Measurements from ENCODE around the gene SHOC2.

Gene SHOC2

DNA sequence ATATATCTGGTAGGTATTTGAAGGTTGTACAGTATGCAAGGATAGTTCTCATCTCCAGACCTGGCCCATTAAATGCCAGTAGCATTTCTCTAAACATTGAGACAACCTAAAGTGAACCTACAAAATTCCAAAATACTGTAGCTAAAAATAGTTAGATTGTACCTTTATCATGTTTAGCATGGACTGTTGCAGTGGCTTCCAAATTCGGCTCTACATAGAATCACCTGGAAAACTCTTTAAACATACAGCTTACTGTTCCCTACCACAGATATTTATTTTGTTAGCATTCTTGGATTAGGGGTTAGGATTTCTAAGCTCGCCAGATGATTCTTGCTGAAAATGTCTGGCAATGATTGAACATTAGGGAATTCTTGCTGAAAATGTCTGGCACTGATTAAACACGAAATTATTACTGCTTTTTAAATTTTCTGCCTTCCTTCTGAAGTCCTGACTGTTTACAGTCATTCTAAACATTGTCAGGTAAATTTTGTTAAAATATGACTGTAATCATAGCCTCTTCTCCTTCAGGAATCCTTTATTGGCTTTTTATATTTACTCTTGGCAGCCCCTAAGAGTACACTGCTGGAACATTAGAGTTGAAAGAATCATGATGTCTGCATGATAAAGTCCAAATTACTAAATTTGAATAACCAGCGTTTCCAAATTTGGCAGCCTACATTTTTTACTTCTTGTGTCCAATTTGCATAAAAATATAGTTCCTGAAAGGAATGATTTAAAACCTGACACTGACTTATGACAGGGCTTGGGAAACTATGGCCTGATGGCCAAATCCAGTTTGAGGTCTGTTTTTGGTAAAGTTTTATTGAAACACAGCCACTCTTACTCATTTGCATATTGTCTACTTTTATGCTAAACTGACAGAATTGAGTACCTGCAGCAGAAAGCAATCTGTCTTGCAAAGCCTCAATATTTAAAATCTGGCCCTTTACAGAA, 40.3 kb downstream of the SHOC2 start:
- no peak for DNase-seq (ENCODE audit: low spot score)
- TF ChIP-seq, protein P1, sequence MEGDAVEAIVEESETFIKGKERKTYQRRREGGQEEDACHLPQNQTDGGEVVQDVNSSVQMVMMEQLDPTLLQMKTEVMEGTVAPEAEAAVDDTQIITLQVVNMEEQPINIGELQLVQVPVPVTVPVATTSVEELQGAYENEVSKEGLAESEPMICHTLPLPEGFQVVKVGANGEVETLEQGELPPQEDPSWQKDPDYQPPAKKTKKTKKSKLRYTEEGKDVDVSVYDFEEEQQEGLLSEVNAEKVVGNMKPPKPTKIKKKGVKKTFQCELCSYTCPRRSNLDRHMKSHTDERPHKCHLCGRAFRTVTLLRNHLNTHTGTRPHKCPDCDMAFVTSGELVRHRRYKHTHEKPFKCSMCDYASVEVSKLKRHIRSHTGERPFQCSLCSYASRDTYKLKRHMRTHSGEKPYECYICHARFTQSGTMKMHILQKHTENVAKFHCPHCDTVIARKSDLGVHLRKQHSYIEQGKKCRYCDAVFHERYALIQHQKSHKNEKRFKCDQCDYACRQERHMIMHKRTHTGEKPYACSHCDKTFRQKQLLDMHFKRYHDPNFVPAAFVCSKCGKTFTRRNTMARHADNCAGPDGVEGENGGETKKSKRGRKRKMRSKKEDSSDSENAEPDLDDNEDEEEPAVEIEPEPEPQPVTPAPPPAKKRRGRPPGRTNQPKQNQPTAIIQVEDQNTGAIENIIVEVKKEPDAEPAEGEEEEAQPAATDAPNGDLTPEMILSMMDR (IDR thresholded peaks at IDR 0.05; ENCODE audit: extremely low read depth, insufficient read depth, missing control alignments) = no peak
- in situ Hi-C loops (cut with MboI; ENCODE audit: low pct_unique_long_range_greater_than_20kb, low sequenced_read_pairs, unreplicated experiment) = no loop called here

DNA sequence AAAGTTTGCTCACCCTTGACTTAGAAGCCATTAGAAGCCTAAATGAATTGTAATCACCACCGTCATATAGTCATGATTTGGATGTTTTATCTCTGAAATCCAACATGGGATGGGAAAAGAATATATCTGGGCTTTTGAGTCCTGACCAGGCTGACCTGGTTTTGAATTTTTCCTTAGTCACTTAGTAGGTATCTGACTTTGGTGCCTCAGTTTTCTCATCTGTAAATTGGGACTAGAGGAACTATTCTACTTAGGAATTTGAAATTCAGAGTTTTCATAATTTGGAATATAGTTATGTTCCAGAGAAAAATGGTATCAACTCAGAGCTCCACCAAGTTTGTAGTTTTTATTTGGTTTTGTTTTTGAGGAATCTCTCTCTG, 40.9 kb downstream of the SHOC2 start:
- in situ Hi-C loops (cut with MboI; ENCODE audit: low pct_unique_long_range_greater_than_20kb, low sequenced_read_pairs, unreplicated experiment) = no loop called here
- TF ChIP-seq, protein P1 (IDR thresholded peaks at IDR 0.05; ENCODE audit: extremely low read depth, insufficient read depth, missing control alignments) = no peak
- no peak for DNase-seq (ENCODE audit: low spot score)

DNA sequence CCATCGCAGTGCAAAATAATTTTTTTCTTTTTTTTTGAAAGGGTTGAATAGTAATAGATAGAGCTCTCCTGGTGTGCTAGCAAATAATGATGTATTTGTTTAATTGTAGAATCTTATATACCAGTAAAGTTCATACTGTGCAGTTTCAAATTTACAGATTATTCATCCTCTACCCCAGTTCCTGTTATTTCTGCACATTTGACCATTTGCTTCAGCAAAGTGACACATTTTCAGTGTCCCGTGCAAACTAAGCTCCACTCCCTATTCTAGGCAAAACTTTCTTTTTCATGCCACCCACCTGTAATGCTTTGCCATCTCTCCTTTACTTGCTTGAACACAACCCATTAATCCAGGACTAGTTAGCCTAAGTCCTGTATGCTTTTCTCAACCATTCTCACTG, 43.0 kb downstream of the SHOC2 start:
- no peak for DNase-seq (ENCODE audit: low spot score)
- in situ Hi-C loops (cut with MboI; ENCODE audit: low pct_unique_long_range_greater_than_20kb, low sequenced_read_pairs, unreplicated experiment) = no loop called here
- TF ChIP-seq, protein P1 (IDR thresholded peaks at IDR 0.05; ENCODE audit: extremely low read depth, insufficient read depth, missing control alignments) = no peak

DNA sequence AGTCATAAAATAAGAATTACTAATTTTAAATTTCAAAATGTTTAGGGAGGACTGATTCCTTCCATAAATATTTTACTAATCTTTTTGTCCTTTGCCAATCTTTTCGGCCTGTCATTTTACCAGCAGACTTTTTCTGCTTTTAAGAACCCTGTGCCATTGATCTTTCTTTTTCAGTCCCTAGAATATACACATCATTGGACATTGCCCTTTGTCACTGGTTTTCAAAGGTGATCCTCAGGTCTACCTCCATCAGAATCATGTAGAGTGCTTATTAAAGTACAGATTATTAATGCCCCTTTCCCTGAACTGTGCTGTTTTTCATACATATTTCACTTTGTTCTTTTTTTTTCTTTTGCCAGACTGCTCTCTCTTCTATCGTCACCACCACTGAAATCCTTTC, 43.8 kb downstream of the SHOC2 start:
- DNase-seq (ENCODE audit: low spot score) = no peak
- TF ChIP-seq, protein P1 (IDR thresholded peaks at IDR 0.05; ENCODE audit: extremely low read depth, insufficient read depth, missing control alignments) = no peak
- in situ Hi-C loops (cut with MboI; ENCODE audit: low pct_unique_long_range_greater_than_20kb, low sequenced_read_pairs, unreplicated experiment) = no loop called here

DNA sequence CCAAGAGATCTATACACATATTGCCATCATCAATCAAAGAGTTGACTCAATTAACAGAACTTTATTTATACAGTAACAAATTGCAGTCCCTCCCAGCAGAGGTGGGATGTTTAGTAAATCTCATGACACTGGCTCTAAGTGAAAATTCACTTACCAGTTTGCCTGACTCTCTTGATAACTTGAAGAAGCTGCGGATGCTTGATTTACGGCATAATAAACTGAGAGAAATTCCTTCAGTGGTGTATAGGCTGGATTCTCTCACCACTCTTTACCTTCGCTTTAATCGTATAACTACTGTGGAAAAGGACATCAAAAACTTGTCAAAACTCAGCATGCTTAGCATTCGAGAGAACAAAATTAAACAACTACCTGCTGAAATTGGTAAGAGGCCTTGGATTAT, 45.3 kb downstream of the SHOC2 start:
- DNase-seq (ENCODE audit: low spot score) = no peak
- TF ChIP-seq, protein P1 (IDR thresholded peaks at IDR 0.05; ENCODE audit: extremely low read depth, insufficient read depth, missing control alignments) = no peak
- in situ Hi-C loops (cut with MboI; ENCODE audit: low pct_unique_long_range_greater_than_20kb, low sequenced_read_pairs, unreplicated experiment) = no loop called here

DNA sequence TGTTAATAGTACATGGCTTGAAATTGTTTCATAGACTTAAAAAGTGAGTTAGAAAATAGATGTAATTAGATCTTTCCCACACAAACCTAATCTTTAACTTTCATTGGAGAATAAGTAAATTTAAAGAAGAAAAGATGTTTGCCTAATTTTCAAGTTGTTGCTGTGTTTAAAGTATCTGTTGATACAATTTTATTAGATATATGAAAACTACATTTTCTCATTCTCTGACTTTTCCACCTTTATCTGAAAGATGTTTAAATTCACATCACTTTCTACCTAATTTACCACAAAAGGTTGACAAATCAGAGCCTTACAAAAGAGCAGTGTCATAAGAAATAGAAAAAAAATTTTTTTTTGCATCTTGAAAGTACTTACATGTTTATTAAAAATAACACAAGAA, 45.8 kb downstream of the SHOC2 start:
- TF ChIP-seq, protein P1 (IDR thresholded peaks at IDR 0.05; ENCODE audit: extremely low read depth, insufficient read depth, missing control alignments) = no peak
- DNase-seq (ENCODE audit: low spot score) = no peak
- in situ Hi-C loops (cut with MboI; ENCODE audit: low pct_unique_long_range_greater_than_20kb, low sequenced_read_pairs, unreplicated experiment) = no loop called here
